CD14-positive monocyte (primary cell): ENCODE measurements around the gene ERVH48-1. TPM values are rescaled to one million over a fixed set of nuclear protein-coding genes. Genes with fewer than 3 reads are reported as not detected.

Experiments used
- DNase-seq, 3 donors: peaks; one replicate each; pipeline ENCODE4 v3.0.0-alpha.2; 2011 to 2022
- H2AFZ ChIP-seq: 2 replicates; pipeline ENCODE4 v1.6.0; 2012; ENCODE audit warnings: mild to moderate bottlenecking, low read depth, low read length, inconsistent platforms; ENCODE audit not compliant: insufficient read depth, poor library complexity, severe bottlenecking
- H3K27ac ChIP-seq, 2 donors: 1 replicate in 1 of 2; 2 replicates in 1 of 2; pipeline ENCODE4 v1.5.1; 2012 to 2013; ENCODE audit warnings: low read length in 2 of 2, control low read depth in 1 of 2, inconsistent platforms in 1 of 2, low read depth in 1 of 2, mild to moderate bottlenecking in 1 of 2
- H3K27me3 ChIP-seq, 2 donors: one replicate each; pipeline versions ENCODE4 v1.6.0 to v1.6.1; 2011 to 2013; ENCODE audit warnings: low read length in 2 of 2; ENCODE audit not compliant: control insufficient read depth in 2 of 2, insufficient read depth in 2 of 2
- H3K36me3 ChIP-seq, 2 donors: replicated peaks in 1 of 2; 1 replicate in 1 of 2; 2 replicates in 1 of 2; pipeline versions ENCODE4 v1.5.1 to v1.6.1; 2012 to 2013; ENCODE audit warnings: low read length in 2 of 2, control low read depth in 1 of 2, inconsistent platforms in 1 of 2, mild to moderate bottlenecking in 1 of 2; ENCODE audit not compliant: insufficient read depth in 2 of 2, control insufficient read depth in 1 of 2
- H3K4me1 ChIP-seq, 2 donors: 1 replicate in 1 of 2; 2 replicates in 1 of 2; pipeline versions ENCODE4 v1.5.1 to v1.6.1; 2012 to 2013; ENCODE audit warnings: low read length in 2 of 2, control low read depth in 1 of 2, inconsistent platforms in 1 of 2, mild to moderate bottlenecking in 1 of 2, moderate library complexity in 1 of 2; ENCODE audit not compliant: insufficient read depth in 2 of 2, control insufficient read depth in 1 of 2
- H3K4me2 ChIP-seq: replicated peaks from 2 replicates; pipeline ENCODE3; 2012; ENCODE audit warnings: low read length, moderate library complexity, mild to moderate bottlenecking; ENCODE audit not compliant: poor library complexity, severe bottlenecking; ENCODE audit errors: extremely low read depth
- H3K4me3 ChIP-seq, 3 experiments: fragments of 200-600 bp in 1 of 3; sonication (generic) in 1 of 3; replicated peaks in 1 of 3; 1 replicate in 2 of 3; 2 replicates in 1 of 3; pipeline ENCODE4 v1.5.1; 2011 to 2013; ENCODE audit warnings: low read length in 3 of 3, mild to moderate bottlenecking in 3 of 3, control low read depth in 2 of 3, low read depth in 2 of 3, inconsistent platforms in 1 of 3, moderate library complexity in 1 of 3
- H3K79me2 ChIP-seq: 2 replicates; pipeline ENCODE4 v1.6.0; 2012; ENCODE audit warnings: mild to moderate bottlenecking, control low read depth, inconsistent platforms, low read length, moderate library complexity; ENCODE audit not compliant: insufficient read depth
- H3K9ac ChIP-seq: 2 replicates; pipeline ENCODE4 v1.6.0; 2017; ENCODE audit warnings: low read length, mild to moderate bottlenecking; ENCODE audit not compliant: insufficient read depth, poor library complexity, severe bottlenecking
- H3K9me3 ChIP-seq, 2 donors: replicated peaks in 1 of 2; 1 replicate in 1 of 2; 2 replicates in 1 of 2; pipeline versions ENCODE4 v1.5.1 to v1.6.1; 2012 to 2013; ENCODE audit warnings: low read length in 2 of 2, control low read depth in 1 of 2; ENCODE audit not compliant: control insufficient read depth in 1 of 2, insufficient read depth in 1 of 2
- H4K20me1 ChIP-seq: 2 replicates; pipeline ENCODE4 v1.6.0; 2012; ENCODE audit warnings: mild to moderate bottlenecking, low read length, control low read depth, moderate library complexity; ENCODE audit not compliant: insufficient read depth
- H3K27ac Mint-ChIP-seq, 7 donors: one replicate each; pipeline ENCODE4 v1.8.0; 2020; ENCODE audit warnings: mild to moderate bottlenecking in 7 of 7, mixed read lengths in 7 of 7, moderate library complexity in 6 of 7, inconsistent platforms in 2 of 7
- H3K27me3 Mint-ChIP-seq, 3 donors: one replicate each; pipeline ENCODE4 v1.8.0; 2021 to 2022; ENCODE audit warnings: low read depth in 3 of 3, mild to moderate bottlenecking in 3 of 3, mixed read lengths in 3 of 3, moderate library complexity in 3 of 3, inconsistent platforms in 1 of 3
- H3K36me3 Mint-ChIP-seq, 2 donors: one replicate each; pipeline ENCODE4 v1.8.0; 2020; ENCODE audit warnings: mixed read lengths in 2 of 2, inconsistent platforms in 1 of 2, mild to moderate bottlenecking in 1 of 2
- H3K4me1 Mint-ChIP-seq: one replicate; pipeline ENCODE4 v1.8.0; 2020; ENCODE audit warnings: mild to moderate bottlenecking, mixed read lengths
- H3K4me3 Mint-ChIP-seq, 2 donors: one replicate each; pipeline ENCODE4 v1.8.0; 2020; ENCODE audit warnings: mild to moderate bottlenecking in 2 of 2, mixed read lengths in 2 of 2, moderate library complexity in 1 of 2
- H3K9me3 Mint-ChIP-seq, 7 donors: one replicate each; pipeline ENCODE4 v1.8.0; 2020 to 2022; ENCODE audit warnings: mixed read lengths in 7 of 7, mild to moderate bottlenecking in 6 of 7, moderate library complexity in 6 of 7, inconsistent platforms in 2 of 7
- WGBS: methylation state at CpG from one replicate; pipeline ENCODE4 v1.1.5; 2013; ENCODE audit warnings: missing lambda C conversion rate; ENCODE audit not compliant: insufficient coverage; 5-methylcytosine and 5-hydroxymethylcytosine counted together
- intact Hi-C, 2 donors: fragments of 100-400 bp; cut with micrococcal nuclease; formaldehyde crosslinking; loops; one replicate each; pipeline versions ENCODE4 v1.15.0 to v1.15.1; 2023
- polyA plus RNA-seq, 3 donors: library from polyadenylated mRNA; depleted of rRNA in 1 of 3; unstranded in 2 of 3; stranded (reverse) in 1 of 3; fragments of 300-500 nt in 2 of 3; fragments of >200 nt in 1 of 3; fragmentation: Illumina TruSeq in 2 of 3; gene quantifications; 1 replicate in 2 of 3; 2 replicates in 1 of 3; pipeline ENCODE4 v1.2.3, GENCODE V29; 2012 to 2021
- TF ChIP-seq, protein P1 (sequence below): fragments of 200-600 bp; IDR thresholded peaks from one replicate; pipeline ENCODE4 v1.8.0; 2022; ENCODE audit warnings: antibody characterized with exemption, mild to moderate bottlenecking

The ERVH48-1 gene
- polyA plus RNA-seq, 3 donors = not detected

DNA sequence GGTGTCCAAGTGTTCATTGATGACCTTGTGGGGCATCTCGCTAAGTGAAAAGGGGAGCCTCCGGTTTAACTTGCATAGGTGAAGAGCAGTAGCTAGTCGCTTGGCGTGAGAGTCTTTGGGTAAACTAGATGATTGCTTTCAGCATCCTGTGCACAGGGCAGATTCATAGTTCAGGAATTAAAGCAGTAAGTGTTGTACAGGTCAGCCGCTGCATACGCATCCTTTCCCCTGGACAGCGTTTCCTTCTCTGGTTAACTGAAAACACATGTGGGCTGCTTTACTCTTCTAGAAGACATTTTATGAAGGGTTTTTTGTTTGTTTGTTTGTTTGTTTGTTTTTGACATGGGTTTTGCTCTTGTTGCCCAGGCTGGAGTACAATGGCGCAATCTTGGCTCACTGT, 20.2 kb downstream of the ERVH48-1 start:
- no peak for DNase-seq
- Mint-ChIP-seq H3K9me3 (no peaks in the 10 kb centered on the region), H3K4me1 (no peaks in the 10 kb centered on the region), H3K36me3 (peaks cover 63 to 97% of the 10 kb centered on the region in 2 donors), H3K4me3 (no peak overlapping the region), H3K27me3 (peaks cover 0 to 2% (median 0%) of the 10 kb centered on the region in 3 donors), H3K27ac (peak overlapping the region in 1 of 7 donors; percentile 15)
- Histone ChIP-seq H3K4me1 (no peaks in the 10 kb centered on the region), H3K79me2 (peaks cover 45% of the 10 kb centered on the region), H4K20me1 (peaks cover 84% of the 10 kb centered on the region), H3K9me3 (no peaks in the 10 kb centered on the region), H3K4me3 (no peak overlapping the region), H3K27ac (no peak overlapping the region), H2AFZ (no peak overlapping the region), H3K27me3 (no peaks in the 10 kb centered on the region), H3K4me2 (no peak overlapping the region), H3K9ac (no peak overlapping the region), H3K36me3 (peaks cover 84 to 98% of the 10 kb centered on the region in 2 donors)
- intact Hi-C loops = loop anchor here in 1 of 2 donors (10.0 kb wide), 1 partner anchor 60 kb away; no protein-coding TSS in a partner anchor
- TF ChIP-seq, protein P1, sequence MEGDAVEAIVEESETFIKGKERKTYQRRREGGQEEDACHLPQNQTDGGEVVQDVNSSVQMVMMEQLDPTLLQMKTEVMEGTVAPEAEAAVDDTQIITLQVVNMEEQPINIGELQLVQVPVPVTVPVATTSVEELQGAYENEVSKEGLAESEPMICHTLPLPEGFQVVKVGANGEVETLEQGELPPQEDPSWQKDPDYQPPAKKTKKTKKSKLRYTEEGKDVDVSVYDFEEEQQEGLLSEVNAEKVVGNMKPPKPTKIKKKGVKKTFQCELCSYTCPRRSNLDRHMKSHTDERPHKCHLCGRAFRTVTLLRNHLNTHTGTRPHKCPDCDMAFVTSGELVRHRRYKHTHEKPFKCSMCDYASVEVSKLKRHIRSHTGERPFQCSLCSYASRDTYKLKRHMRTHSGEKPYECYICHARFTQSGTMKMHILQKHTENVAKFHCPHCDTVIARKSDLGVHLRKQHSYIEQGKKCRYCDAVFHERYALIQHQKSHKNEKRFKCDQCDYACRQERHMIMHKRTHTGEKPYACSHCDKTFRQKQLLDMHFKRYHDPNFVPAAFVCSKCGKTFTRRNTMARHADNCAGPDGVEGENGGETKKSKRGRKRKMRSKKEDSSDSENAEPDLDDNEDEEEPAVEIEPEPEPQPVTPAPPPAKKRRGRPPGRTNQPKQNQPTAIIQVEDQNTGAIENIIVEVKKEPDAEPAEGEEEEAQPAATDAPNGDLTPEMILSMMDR = no peak
- WGBS = 100% methylated on average over 7 of the region's 8 CpGs

DNA sequence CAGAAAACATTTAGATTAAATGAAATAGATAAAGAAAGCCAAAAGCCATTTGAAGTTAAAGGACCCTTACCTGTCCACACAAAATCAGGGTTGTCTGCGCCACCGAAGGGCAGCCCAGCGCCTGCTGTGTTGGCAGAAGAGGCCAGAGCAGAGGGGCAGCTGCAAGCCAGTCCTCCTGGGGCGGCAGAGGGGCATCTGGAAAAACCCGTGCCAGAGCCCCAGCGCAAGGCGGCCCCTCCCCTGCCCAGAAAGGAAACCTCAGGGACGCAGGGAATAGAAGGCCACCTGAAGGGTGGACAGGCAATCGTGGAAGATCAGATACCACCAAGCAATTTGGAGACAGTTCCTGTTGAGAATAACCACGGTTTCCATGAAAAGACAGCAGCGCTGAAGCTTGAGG, 21.6 kb downstream of the ERVH48-1 start:
- H3K4me2 ChIP-seq = no peak overlapping the region
- TF ChIP-seq, protein P1 = no peak
- peaks cover 97% of the 10 kb centered on the region for H4K20me1 ChIP-seq
- H3K27ac ChIP-seq = no peak overlapping the region
- H3K9ac ChIP-seq = no peak overlapping the region
- peaks cover 59% of the 10 kb centered on the region for H3K79me2 ChIP-seq
- Mint-ChIP-seq H3K27ac (no peak overlapping the region), H3K4me1 (peaks cover 2% of the 10 kb centered on the region), H3K27me3 (peaks cover 0 to 2% (median 0%) of the 10 kb centered on the region in 3 donors), H3K4me3 (no peak overlapping the region), H3K36me3 (peaks cover 55 to 94% of the 10 kb centered on the region in 2 donors), H3K9me3 (no peaks in the 10 kb centered on the region)
- no peaks in the 10 kb centered on the region for H3K9me3 ChIP-seq
- WGBS = 96% methylated on average over 11 of the region's 11 CpGs
- H3K4me1 ChIP-seq = no peaks in the 10 kb centered on the region
- H3K27me3 ChIP-seq = no peaks in the 10 kb centered on the region
- no peak for DNase-seq
- no peak overlapping the region for H2AFZ ChIP-seq
- H3K36me3 ChIP-seq = peaks cover 85 to 98% of the 10 kb centered on the region in 2 donors
- no peak overlapping the region for H3K4me3 ChIP-seq
- intact Hi-C loops = loop anchor here in 1 of 2 donors (10.0 kb wide), 1 partner anchor 59 kb away; no protein-coding TSS in a partner anchor
